ENCODE data around the gene STON2. TPM values are rescaled to one million over a fixed set of nuclear protein-coding genes. Genes with fewer than 3 reads are reported as not detected.

Gene STON2
- polyA plus RNA-seq, 1 experiment: not detected

DNA sequence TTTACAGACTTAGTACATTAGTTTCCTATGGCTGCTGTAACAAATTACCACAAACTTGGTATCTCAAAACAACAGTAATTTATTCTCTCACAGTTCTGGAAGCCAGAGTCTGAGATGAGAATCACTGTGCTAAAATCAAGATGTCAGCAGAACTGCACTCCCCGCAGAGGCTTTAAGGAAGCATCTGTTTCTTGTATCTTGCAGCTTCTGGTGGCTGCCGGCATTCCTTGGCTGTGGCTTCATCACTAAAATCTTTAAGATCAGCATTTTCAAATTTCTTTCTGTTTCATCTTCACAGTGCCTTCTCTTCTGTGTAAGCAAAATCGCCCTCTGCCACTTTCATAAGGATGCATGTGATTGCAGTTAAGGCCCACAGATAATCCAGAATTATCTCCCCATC is 9.4 kb downstream of the STON2 start:
- Histone ChIP-seq H3K27me3 (ENCODE audit: control insufficient read depth, insufficient read depth, low read length) (no peaks in the 10 kb centered on the region), H3K27ac (ENCODE audit: low read depth, low read length) (no peak overlapping the region), H3K9me3 (ENCODE audit: control insufficient read depth, insufficient read depth, low read length) (no peaks in the 10 kb centered on the region), H3K4me3 (ENCODE audit: low read depth, low read length) (no peak overlapping the region)
- POLR2A ChIA-PET: no interaction called here
- TF ChIP-seq, protein P1, sequence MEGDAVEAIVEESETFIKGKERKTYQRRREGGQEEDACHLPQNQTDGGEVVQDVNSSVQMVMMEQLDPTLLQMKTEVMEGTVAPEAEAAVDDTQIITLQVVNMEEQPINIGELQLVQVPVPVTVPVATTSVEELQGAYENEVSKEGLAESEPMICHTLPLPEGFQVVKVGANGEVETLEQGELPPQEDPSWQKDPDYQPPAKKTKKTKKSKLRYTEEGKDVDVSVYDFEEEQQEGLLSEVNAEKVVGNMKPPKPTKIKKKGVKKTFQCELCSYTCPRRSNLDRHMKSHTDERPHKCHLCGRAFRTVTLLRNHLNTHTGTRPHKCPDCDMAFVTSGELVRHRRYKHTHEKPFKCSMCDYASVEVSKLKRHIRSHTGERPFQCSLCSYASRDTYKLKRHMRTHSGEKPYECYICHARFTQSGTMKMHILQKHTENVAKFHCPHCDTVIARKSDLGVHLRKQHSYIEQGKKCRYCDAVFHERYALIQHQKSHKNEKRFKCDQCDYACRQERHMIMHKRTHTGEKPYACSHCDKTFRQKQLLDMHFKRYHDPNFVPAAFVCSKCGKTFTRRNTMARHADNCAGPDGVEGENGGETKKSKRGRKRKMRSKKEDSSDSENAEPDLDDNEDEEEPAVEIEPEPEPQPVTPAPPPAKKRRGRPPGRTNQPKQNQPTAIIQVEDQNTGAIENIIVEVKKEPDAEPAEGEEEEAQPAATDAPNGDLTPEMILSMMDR (IDR thresholded peaks at IDR 0.05; ENCODE audit: low read depth, low read length): no peak
- CTCF ChIA-PET: no interaction called here
- no peak for DNase-seq (ENCODE audit: low read depth, low spot score)

DNA sequence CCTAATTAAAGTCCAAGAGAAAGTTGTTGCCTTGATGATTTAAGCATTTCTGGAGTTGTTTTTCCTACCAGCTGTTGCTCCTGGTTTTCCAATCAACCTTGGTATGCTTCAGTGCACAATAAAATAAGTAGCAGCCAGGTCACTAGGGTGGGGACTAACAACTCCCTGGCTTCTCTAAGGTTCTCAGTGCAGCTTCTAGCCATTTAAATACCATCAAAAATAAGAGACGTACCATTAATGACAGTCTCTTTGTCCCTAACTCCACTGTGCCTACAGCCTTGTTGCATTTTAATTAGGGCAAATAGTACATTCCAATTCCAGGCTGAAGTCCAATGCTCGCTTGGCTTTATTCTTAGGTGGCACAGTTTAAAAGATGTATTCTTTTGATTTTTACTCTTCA is 11.8 kb downstream of the STON2 start:
- TF ChIP-seq, protein P1 (IDR thresholded peaks at IDR 0.05; ENCODE audit: low read depth, low read length): no peak
- Histone ChIP-seq H3K27ac (ENCODE audit: low read depth, low read length) (no peak overlapping the region), H3K27me3 (ENCODE audit: control insufficient read depth, insufficient read depth, low read length) (no peaks in the 10 kb centered on the region), H3K9me3 (ENCODE audit: control insufficient read depth, insufficient read depth, low read length) (no peaks in the 10 kb centered on the region), H3K4me3 (ENCODE audit: low read depth, low read length) (no peak overlapping the region)
- ChIA-PET CTCF (no interaction called here), POLR2A (no interaction called here)
- DNase-seq (ENCODE audit: low read depth, low spot score): no peak

DNA sequence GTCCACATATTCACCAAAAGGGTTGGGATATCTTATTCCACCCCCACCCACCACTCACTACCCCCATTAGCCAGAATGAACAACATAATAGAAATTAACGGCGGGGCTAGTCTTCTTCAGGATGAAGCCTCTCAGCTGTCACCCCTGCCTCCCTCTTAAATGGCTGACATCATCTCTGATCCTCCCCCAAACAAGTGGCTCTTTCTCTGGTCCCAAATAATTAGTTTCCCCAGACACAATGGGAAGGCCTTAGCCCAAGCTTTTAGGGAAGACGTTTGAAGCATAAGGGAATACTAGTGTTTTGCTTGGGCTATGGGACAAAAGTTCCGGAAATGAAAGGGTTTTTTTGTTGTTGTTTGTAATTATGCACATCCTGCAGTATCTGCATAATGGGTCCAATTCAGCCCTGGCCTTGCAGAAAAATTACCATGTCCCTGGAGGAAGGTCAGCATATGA is 13.8 kb downstream of the STON2 start:
- no peaks in the 10 kb centered on the region for H3K27me3 ChIP-seq (ENCODE audit: control insufficient read depth, insufficient read depth, low read length)
- no peak overlapping the region for H3K27ac ChIP-seq (ENCODE audit: low read depth, low read length)
- H3K9me3 ChIP-seq (ENCODE audit: control insufficient read depth, insufficient read depth, low read length): no peaks in the 10 kb centered on the region
- no peak overlapping the region for H3K4me3 ChIP-seq (ENCODE audit: low read depth, low read length)
- TF ChIP-seq, protein P1 (IDR thresholded peaks at IDR 0.05; ENCODE audit: low read depth, low read length): no peak
- ChIA-PET CTCF (no interaction called here), POLR2A (no interaction called here)
- DNase-seq (ENCODE audit: low read depth, low spot score): no peak

DNA sequence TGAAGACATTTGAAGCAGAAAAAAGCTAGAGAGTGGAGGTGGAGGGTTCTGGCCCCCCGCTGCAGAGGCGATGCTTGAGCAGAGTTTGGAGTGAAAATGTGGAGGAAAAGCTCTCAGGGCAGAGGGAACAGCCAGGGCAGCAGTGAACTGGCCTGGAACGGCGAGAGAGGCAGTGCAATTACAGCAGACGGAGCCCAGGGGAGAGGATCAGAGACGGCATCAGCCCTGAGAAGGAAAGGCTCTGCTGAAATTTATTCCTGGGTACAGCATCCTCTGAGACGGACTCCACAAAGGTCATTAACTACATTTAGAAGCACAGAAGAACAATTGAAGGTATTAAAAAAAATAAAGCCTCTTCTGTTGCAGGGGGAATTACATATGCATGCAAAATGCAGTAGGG is 14.2 kb downstream of the STON2 start:
- Histone ChIP-seq H3K27ac (ENCODE audit: low read depth, low read length) (no peak overlapping the region), H3K27me3 (ENCODE audit: control insufficient read depth, insufficient read depth, low read length) (no peaks in the 10 kb centered on the region), H3K9me3 (ENCODE audit: control insufficient read depth, insufficient read depth, low read length) (no peaks in the 10 kb centered on the region), H3K4me3 (ENCODE audit: low read depth, low read length) (no peak overlapping the region)
- no peak for DNase-seq (ENCODE audit: low read depth, low spot score)
- CTCF ChIA-PET: no interaction called here
- POLR2A ChIA-PET: no interaction called here
- TF ChIP-seq, protein P1 (IDR thresholded peaks at IDR 0.05; ENCODE audit: low read depth, low read length): no peak

DNA sequence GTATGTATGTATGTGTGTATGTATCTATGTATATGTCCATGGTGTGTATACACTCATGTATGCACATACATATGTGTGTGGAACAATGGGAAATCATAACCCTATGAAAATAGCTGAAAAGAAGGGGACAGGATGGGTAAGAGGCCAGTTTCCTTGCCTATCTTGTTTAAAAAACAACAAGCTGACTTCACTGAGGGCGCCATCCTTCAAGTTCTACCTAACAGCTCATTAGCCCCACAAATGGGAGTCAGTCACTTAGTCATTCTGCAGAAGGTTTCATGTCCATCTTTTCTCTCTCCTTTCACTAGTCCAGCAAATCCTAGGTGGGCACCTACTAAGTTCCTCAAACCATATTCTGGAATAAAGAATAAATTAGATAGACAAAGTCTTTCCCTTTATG is 14.7 kb downstream of the STON2 start:
- Histone ChIP-seq H3K27ac (ENCODE audit: low read depth, low read length) (no peak overlapping the region), H3K27me3 (ENCODE audit: control insufficient read depth, insufficient read depth, low read length) (no peaks in the 10 kb centered on the region), H3K9me3 (ENCODE audit: control insufficient read depth, insufficient read depth, low read length) (no peaks in the 10 kb centered on the region), H3K4me3 (ENCODE audit: low read depth, low read length) (no peak overlapping the region)
- CTCF ChIA-PET: interaction anchor here (0.6 kb wide), 1 partner anchor 68 kb away, joined by 3 read pairs; no protein-coding TSS in a partner anchor
- POLR2A ChIA-PET: no interaction called here
- TF ChIP-seq, protein P1 (IDR thresholded peaks at IDR 0.05; ENCODE audit: low read depth, low read length): no peak
- DNase-seq (ENCODE audit: low read depth, low spot score): no peak

Measured in AG04450 (cell line).